Panc1 (cell line): ENCODE measurements around the gene G2E3. TPM values are rescaled to one million over a fixed set of nuclear protein-coding genes. Genes with fewer than 3 reads are reported as not detected.

Experiments
- ATAC-seq: fragments of 200-7000 bp; cut with Tn5 transposase; 2 replicates; pipeline ENCODE4 v1.9.1; 2020; ENCODE audit warnings: mild to moderate bottlenecking, moderate library complexity
- BruUV-seq: library from RNA; stranded (reverse); fragments of 400-500 nt; replicated peaks from 2 replicates; lab custom pipeline; 2021; lab: Mats Ljungman, UMichigan
- CTCF ChIA-PET: fragments of 300-600 bp; sonication (Branson Sonifier 250); formaldehyde crosslinking; loops from one replicate; lab custom pipeline; 2022; ENCODE audit warnings: antibody characterized with exemption; lab: Charles Lee
- POLR2A ChIA-PET: fragments of 300-600 bp; sonication (Branson Sonifier 250); formaldehyde crosslinking; loops from one replicate; lab custom pipeline; 2022; ENCODE audit warnings: antibody characterized with exemption; lab: Charles Lee
- DNase-seq: peaks from one replicate; pipeline ENCODE4 v3.0.0-alpha.2; 2010; ENCODE audit warnings: low read depth, low spot score
- H3K27ac ChIP-seq: 2 replicates; pipeline ENCODE4 v1.5.1; 2011; ENCODE audit warnings: mild to moderate bottlenecking, low read length, inconsistent platforms
- H3K27me3 ChIP-seq: fragments of 200-500 bp; sonication (Bioruptor generic); 2 replicates; pipeline ENCODE4 v1.6.0; 2014; ENCODE audit warnings: low read length, inconsistent platforms; ENCODE audit not compliant: control insufficient read depth, insufficient read depth
- H3K36me3 ChIP-seq: fragments of 200-500 bp; sonication (Bioruptor generic); 2 replicates; pipeline ENCODE4 v1.5.1; 2014; ENCODE audit warnings: inconsistent platforms, mild to moderate bottlenecking, low read length, moderate library complexity; ENCODE audit not compliant: control insufficient read depth, insufficient read depth
- H3K4me1 ChIP-seq: 2 replicates; pipeline ENCODE4 v1.5.1; 2011; ENCODE audit warnings: inconsistent platforms, mild to moderate bottlenecking, low read length, moderate library complexity; ENCODE audit not compliant: control insufficient read depth, insufficient read depth
- H3K4me3 ChIP-seq, 2 experiments: 2 replicates each; pipeline ENCODE4 v1.5.1; 2011 to 2012; ENCODE audit warnings: low read depth in 2 of 2, low read length in 2 of 2, mild to moderate bottlenecking in 2 of 2, inconsistent platforms in 1 of 2, moderate library complexity in 1 of 2
- H3K9me3 ChIP-seq: fragments of 200-500 bp; sonication (Bioruptor generic); 2 replicates; pipeline ENCODE4 v1.5.1; 2014; ENCODE audit warnings: low read depth, mild to moderate bottlenecking, inconsistent platforms, low read length, moderate library complexity; ENCODE audit not compliant: control insufficient read depth, insufficient read depth
- CTCF ChIP-seq: fragments of 450-650 bp; IDR thresholded peaks from 2 replicates; pipeline ENCODE4 v1.5.1; 2017; ENCODE audit warnings: mild to moderate bottlenecking
- POLR2AphosphoS5 ChIP-seq: IDR thresholded peaks from 2 replicates; pipeline ENCODE4 v1.6.1; 2012; ENCODE audit warnings: mild to moderate bottlenecking, low read depth, low read length, moderate library complexity
- SIN3A ChIP-seq: IDR thresholded peaks from 2 replicates; pipeline ENCODE4 v1.6.1; 2012; ENCODE audit warnings: low read depth, mild to moderate bottlenecking, low read length, moderate library complexity, borderline replicate concordance; ENCODE audit not compliant: insufficient read depth
- TCF7L2 ChIP-seq: IDR thresholded peaks from 2 replicates; pipeline ENCODE4 v1.6.1; 2011; ENCODE audit warnings: mild to moderate bottlenecking, low read depth, low read length, inconsistent platforms
- in situ Hi-C: cut with HindIII; loops from 2 replicates; pipeline ENCODE4 v1.10.0; 2016; ENCODE audit warnings: low sequenced_read_pairs, low pct_unique_long_range_greater_than_20kb
- intact Hi-C: fragments of 100-400 bp; cut with micrococcal nuclease; formaldehyde crosslinking; loops from one replicate; pipeline ENCODE4 v1.10.0; 2022; ENCODE audit not compliant: unreplicated experiment
- total RNA-seq: library from RNA; stranded (reverse); gene quantifications from one replicate; pipeline ENCODE4 v1.2.1, GENCODE V29; 2021; ENCODE audit not compliant: unreplicated experiment
- TF ChIP-seq, protein P1 (sequence below), 2 experiments: IDR thresholded peaks; 2 replicates each; pipeline ENCODE4 v1.6.1; 2011 to 2012; ENCODE audit warnings: low read depth in 2 of 2, control low read depth in 1 of 2, low read length in 1 of 2, mild to moderate bottlenecking in 1 of 2, moderate library complexity in 1 of 2; ENCODE audit not compliant: insufficient read depth in 1 of 2

Gene G2E3
- total RNA-seq, 1 experiment from 2014 or later = 27.5 TPM

- no peak for ATAC-seq
- no peaks in the 10 kb centered on the region for H3K4me1 ChIP-seq
- in situ Hi-C loops = no loop called here
Observed at GRCh38 chr14:30648471-30648870, 89.5 kb downstream of the G2E3 start.

DNA sequence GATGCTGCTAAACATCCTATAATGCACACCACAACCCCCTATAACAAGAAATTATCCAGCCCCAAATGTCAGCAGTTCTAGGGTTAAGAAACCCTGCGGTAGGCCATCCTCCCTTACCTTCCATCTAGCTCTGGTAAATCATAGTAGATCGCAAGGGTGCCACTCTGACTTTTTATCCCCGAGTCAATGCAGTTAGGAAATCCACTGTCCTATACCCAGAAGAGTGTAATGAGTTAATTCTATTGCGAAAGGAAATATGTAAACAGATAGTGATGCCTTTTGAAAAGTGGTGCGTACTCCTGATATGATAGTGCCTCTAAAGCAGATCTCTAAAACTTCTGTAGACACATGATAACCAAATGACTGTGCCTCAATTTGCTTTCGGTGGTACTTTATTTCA is 93.0 kb downstream of the G2E3 start:
- no TSS peak for BruUV-seq
- Histone ChIP-seq H3K27me3 (no peaks in the 10 kb centered on the region), H3K9me3 (no peaks in the 10 kb centered on the region), H3K27ac (no peak overlapping the region), H3K4me3 (no peak overlapping the region), H3K4me1 (no peaks in the 10 kb centered on the region), H3K36me3 (peaks cover 12% of the 10 kb centered on the region; the same call in 1 of the 2 replicates)
- in situ Hi-C loops = no loop called here
- CTCF ChIA-PET = no interaction called here
- no peak for DNase-seq
- no peak for ATAC-seq
- intact Hi-C loops = no loop called here
- no peak for TF ChIP-seq POLR2AphosphoS5
- TF ChIP-seq, protein P1, sequence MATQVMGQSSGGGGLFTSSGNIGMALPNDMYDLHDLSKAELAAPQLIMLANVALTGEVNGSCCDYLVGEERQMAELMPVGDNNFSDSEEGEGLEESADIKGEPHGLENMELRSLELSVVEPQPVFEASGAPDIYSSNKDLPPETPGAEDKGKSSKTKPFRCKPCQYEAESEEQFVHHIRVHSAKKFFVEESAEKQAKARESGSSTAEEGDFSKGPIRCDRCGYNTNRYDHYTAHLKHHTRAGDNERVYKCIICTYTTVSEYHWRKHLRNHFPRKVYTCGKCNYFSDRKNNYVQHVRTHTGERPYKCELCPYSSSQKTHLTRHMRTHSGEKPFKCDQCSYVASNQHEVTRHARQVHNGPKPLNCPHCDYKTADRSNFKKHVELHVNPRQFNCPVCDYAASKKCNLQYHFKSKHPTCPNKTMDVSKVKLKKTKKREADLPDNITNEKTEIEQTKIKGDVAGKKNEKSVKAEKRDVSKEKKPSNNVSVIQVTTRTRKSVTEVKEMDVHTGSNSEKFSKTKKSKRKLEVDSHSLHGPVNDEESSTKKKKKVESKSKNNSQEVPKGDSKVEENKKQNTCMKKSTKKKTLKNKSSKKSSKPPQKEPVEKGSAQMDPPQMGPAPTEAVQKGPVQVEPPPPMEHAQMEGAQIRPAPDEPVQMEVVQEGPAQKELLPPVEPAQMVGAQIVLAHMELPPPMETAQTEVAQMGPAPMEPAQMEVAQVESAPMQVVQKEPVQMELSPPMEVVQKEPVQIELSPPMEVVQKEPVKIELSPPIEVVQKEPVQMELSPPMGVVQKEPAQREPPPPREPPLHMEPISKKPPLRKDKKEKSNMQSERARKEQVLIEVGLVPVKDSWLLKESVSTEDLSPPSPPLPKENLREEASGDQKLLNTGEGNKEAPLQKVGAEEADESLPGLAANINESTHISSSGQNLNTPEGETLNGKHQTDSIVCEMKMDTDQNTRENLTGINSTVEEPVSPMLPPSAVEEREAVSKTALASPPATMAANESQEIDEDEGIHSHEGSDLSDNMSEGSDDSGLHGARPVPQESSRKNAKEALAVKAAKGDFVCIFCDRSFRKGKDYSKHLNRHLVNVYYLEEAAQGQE (IDR thresholded peaks at IDR 0.05; ENCODE audit: insufficient read depth in 1 of 2, low read depth in 2 of 2, low read length in 1 of 2) = no peak
- no peak for TF ChIP-seq SIN3A
- no peak for TF ChIP-seq CTCF
- POLR2A ChIA-PET = no interaction called here

More at GRCh38 chr14:30648471-30648870, 89.5 kb downstream of the G2E3 start:
- CTCF ChIA-PET = no interaction called here
- Histone ChIP-seq H3K36me3 (peaks cover 6% of the 10 kb centered on the region; the same call in 1 of the 2 replicates), H3K9me3 (no peaks in the 10 kb centered on the region), H3K4me3 (no peak overlapping the region), H3K27me3 (no peaks in the 10 kb centered on the region), H3K27ac (no peak overlapping the region)
- POLR2A ChIA-PET = no interaction called here
- DNase-seq = no peak
- TF ChIP-seq, protein P1 (IDR thresholded peaks at IDR 0.05; ENCODE audit: insufficient read depth in 1 of 2, low read depth in 2 of 2, low read length in 1 of 2) = no peak
- TF ChIP-seq TCF7L2 = no peak
- no peak for TF ChIP-seq POLR2AphosphoS5
- TF ChIP-seq SIN3A = no peak
- no peak for TF ChIP-seq CTCF
- intact Hi-C loops = no loop called here
- BruUV-seq = no TSS peak
